RWPE1 (cell line): ENCODE measurements around the gene RBPMS2.

ENCODE experiments used
- CTCF ChIA-PET: fragments of 350-600 bp; sonication (Branson Sonifier 250); formaldehyde crosslinking; extraction: SDS; loops from one replicate; lab custom pipeline; 2021; lab: Yijun Ruan, JAX
- POLR2A ChIA-PET: fragments of 400-600 bp; formaldehyde crosslinking; extraction: SDS; loops from one replicate; lab custom pipeline; 2020; ENCODE audit warnings: antibody characterized with exemption; ENCODE audit not compliant: low non-redundant PET; lab: Yijun Ruan, JAX
- DNase-seq: peaks from one replicate; pipeline ENCODE4 v3.0.0; 2012; ENCODE audit warnings: low spot score
- H3K27ac ChIP-seq: fragments of 450-650 bp; 2 replicates; pipeline ENCODE4 v1.5.1; 2017
- CTCF ChIP-seq: fragments of 450-650 bp; conservative IDR thresholded peaks from 2 replicates; pipeline ENCODE4 v1.5.1; 2017; ENCODE audit warnings: low read depth, mild to moderate bottlenecking

Gene RBPMS2

DNA sequence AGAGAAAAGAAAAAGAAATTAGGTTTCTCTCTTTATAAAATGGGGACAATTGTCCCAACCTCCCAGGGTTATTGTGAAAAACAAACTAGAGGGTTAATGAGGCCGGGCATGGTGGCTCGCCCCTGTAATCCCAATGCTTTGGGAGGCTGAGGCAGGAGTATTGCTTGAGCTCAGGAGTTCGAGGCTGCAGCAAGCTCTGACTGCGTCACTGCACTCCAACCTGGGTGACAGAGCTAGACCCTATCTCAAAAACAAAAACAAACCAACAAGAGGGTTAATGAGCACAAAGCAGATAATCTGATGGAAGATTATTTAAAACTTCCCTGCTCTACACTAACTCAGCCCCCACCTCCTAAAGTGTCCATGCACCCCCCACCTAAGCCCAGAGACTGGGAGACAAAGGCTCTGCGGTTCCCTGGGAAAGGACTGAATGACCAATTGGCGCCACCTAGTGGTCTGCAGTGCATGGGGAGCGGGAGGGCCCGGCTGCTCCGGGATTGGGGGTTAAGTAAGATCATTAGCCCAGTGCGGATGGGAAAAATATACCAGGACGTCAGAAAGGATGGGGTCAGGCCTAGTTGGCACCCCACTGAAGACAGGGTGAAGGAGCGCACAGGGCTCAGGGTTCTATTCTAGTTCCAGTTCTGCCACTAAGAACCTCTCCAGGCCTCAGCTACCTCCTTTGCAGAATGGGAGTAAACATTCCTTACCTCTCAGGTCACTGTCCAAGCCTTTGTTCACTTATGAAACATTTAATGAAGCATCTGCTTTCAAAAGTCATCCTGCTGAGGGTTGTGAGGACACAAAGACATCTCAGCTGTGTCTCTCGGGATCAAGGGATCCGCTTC, 34.5 kb upstream of the RBPMS2 start:
- peak; percentile 99 for TF ChIP-seq CTCF
- ChIA-PET CTCF (interaction anchor here (0.5 to 6.4 kb wide), 22 partner anchors 8 to 1182 kb away, joined by 3 to 96 read pairs (median 4); partner anchors contain the start of gene ANKDD1A), POLR2A (no interaction called here)
- DNase-seq, result peak; percentile 91
- H3K27ac ChIP-seq, result no peak overlapping the region

DNA sequence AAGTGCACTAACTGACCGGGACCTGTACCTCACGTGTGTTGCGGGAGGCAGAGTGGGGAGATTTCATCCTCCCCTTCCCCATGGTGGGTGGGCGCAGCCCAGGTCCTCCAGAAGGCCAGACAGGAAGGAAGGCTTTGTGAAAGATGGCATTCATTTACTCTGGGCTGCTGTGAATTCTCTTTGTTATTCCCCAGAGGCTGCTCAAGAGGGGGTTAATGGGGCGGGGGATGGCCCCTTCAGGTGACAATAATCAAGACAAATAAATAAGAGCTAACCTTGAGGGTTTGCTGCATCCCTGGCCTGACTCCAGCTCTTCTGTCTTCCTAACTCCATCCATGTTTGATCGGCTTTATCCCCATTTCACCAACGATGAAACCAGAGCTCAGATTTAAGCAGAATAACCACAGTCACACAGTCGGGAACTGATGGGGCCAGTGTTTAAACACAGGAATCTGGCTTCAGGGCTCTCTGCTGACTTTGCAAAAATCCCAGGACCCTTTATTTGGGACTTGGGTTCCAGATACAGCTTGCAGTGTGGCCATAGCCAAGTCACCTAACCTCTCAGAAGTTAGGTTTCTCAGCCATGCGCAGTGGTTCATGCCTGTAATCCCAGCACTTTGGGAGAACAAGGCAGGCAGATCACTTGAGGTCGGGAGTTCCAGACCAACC, 33.5 kb upstream of the RBPMS2 start:
- DNase-seq, result no peak
- CTCF ChIA-PET, result interaction anchor here (0.5 to 6.4 kb wide), 16 partner anchors 14 to 1181 kb away, joined by 3 to 96 read pairs (median 4); partner anchors contain the start of gene ANKDD1A
- H3K27ac ChIP-seq, result no peak overlapping the region
- TF ChIP-seq CTCF, result no peak
- POLR2A ChIA-PET, result no interaction called here

DNA sequence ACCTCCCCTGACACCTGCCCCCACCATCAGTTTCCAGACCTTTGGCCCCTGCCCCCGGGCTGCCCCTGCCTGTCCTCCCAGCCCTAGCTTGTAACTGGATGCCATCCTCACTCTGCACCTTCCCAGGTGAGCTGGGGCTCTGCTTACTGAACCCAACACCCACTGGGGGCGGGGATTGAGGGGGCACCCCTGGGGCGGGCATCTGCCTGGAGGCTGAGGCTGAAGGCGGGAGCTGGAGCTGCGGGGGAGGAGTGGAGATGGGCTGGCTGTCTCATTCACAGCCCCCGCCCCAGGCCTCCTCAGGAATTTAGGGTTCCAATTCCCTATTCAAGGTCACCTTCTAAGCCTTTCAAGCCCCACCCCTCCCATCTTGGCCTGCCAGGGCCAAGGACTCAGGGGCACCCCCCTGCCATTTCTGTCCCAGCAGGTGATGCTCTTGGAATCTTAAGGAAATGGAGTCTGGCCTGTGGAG, 32.4 kb upstream of the RBPMS2 start:
- no peak for DNase-seq
- TF ChIP-seq CTCF, result no peak
- ChIA-PET CTCF (interaction anchor here (6.4 kb wide), 1 partner anchor 75 kb away, joined by 96 read pairs; no protein-coding TSS in a partner anchor), POLR2A (no interaction called here)
- no peak overlapping the region for H3K27ac ChIP-seq

GRCh38 chr15:64807051-64807749, 31.8 kb upstream of the RBPMS2 start:
- H3K27ac ChIP-seq, result no peak overlapping the region
- no peak for DNase-seq
- ChIA-PET POLR2A (no interaction called here), CTCF (interaction anchor here (6.4 kb wide), 1 partner anchor 74 kb away, joined by 96 read pairs; no protein-coding TSS in a partner anchor)
- TF ChIP-seq CTCF, result no peak

DNA sequence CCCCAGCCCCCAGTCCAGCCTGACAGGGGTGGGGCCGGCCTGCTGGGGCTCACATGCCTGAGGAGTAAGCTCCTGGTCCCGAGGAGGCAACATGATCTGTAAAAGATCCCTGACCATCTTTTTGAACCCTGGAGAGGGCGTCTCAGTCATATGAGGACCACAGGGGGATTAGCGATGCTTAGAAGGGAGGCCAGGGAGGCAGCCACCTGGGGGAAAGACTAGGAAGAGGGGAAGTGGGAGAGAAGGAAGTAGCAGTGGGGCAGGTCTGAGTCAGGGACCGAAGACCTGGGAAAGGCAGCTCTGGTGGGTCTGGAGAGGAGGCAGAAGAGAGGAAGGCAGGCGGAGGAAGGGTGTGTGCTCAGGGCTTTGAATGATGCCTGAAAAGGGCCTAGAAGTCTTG, 31.1 kb upstream of the RBPMS2 start:
- no peak for DNase-seq
- H3K27ac ChIP-seq, result no peak overlapping the region
- TF ChIP-seq CTCF, result no peak
- POLR2A ChIA-PET, result no interaction called here
- CTCF ChIA-PET, result interaction anchor here (0.7 to 6.4 kb wide), 2 partner anchors 30 to 73 kb away, joined by 3 to 96 read pairs; no protein-coding TSS in a partner anchor

GRCh38 chr15:64804619-64805018, 29.2 kb upstream of the RBPMS2 start:
- POLR2A ChIA-PET, result interaction anchor here (0.6 kb wide), 1 partner anchor 305 kb away, joined by 9 read pairs; no protein-coding TSS in a partner anchor
- CTCF ChIA-PET, result no interaction called here
- no peak overlapping the region for H3K27ac ChIP-seq
- no peak for DNase-seq
- no peak for TF ChIP-seq CTCF
